ENCODE results near the gene PCNX1. TPM values are rescaled to one million over a fixed set of nuclear protein-coding genes. Genes with fewer than 3 reads are reported as not detected.
"Not testable (repeated sequence)": the region's sequence is repeated elsewhere in the genome, so short reads cannot be mapped to it uniquely, and the experiment has no call there.

The PCNX1 gene
- polyA plus RNA-seq, 1 donor: 23.9 TPM

GRCh38 chr14:71122866-71123565 is 215.8 kb downstream of the PCNX1 start:
- no peak for DNase-seq (ENCODE audit: low read depth)

- no peak for DNase-seq (ENCODE audit: low read depth)
These were observed 216.4 kb downstream of the PCNX1 start for GRCh38 chr14:71123579-71124135.

GRCh38 chr14:71129716-71130490 is 222.6 kb downstream of the PCNX1 start:
- DNase-seq (ENCODE audit: low read depth): not testable (repeated sequence)

GRCh38 chr14:71130491-71131179 is 223.4 kb downstream of the PCNX1 start:
- no peak for DNase-seq (ENCODE audit: low read depth)

GRCh38 chr14:71133296-71133695 is 226.0 kb downstream of the PCNX1 start:
- DNase-seq (ENCODE audit: low read depth): no peak

GRCh38 chr14:71135496-71135895 is 228.2 kb downstream of the PCNX1 start:
- no peak for DNase-seq (ENCODE audit: low read depth)

- DNase-seq (ENCODE audit: low read depth): no peak
These were observed 228.7 kb downstream of the PCNX1 start for GRCh38 chr14:71135911-71136310.

GRCh38 chr14:71136386-71137060 is 229.3 kb downstream of the PCNX1 start:
- DNase-seq (ENCODE audit: low read depth): no peak

- no peak for DNase-seq (ENCODE audit: low read depth)
These were observed 230.5 kb downstream of the PCNX1 start for GRCh38 chr14:71137536-71138447.

GRCh38 chr14:71138448-71139293 is 231.4 kb downstream of the PCNX1 start:
- no peak for DNase-seq (ENCODE audit: low read depth)

- no peak for DNase-seq (ENCODE audit: low read depth)
These were observed 232.2 kb downstream of the PCNX1 start for GRCh38 chr14:71139294-71139946.

- DNase-seq (ENCODE audit: low read depth): no peak
These were observed 232.9 kb downstream of the PCNX1 start for GRCh38 chr14:71140157-71140556.

- DNase-seq (ENCODE audit: low read depth): no peak
These were observed 234.6 kb downstream of the PCNX1 start for GRCh38 chr14:71141701-71142374.

- no peak for DNase-seq (ENCODE audit: low read depth)
These were observed 235.2 kb downstream of the PCNX1 start for GRCh38 chr14:71142375-71143038.

- no peak for DNase-seq (ENCODE audit: low read depth)
These were observed 236.4 kb downstream of the PCNX1 start for GRCh38 chr14:71143381-71144290.

GRCh38 chr14:71147335-71147734 is 240.1 kb downstream of the PCNX1 start:
- not testable (repeated sequence) for DNase-seq (ENCODE audit: low read depth)

- DNase-seq (ENCODE audit: low read depth): no peak
These were observed 241.4 kb downstream of the PCNX1 start for GRCh38 chr14:71148627-71149026.

Data from forelimb muscle (tissue), 1 donor.